Stimulated activated CD8-positive, alpha-beta memory T cell treated with anti-CD3 and anti-CD28 coated beads, Interleukin-4, amount 100 ng/mL, for 24 hours (primary cell): ENCODE data around the gene NUP50.

ENCODE experiments used
- DNase-seq: peaks from one replicate; pipeline ENCODE4 v3.0.0-alpha.2; 2020; ENCODE audit warnings: low read depth

The NUP50 gene

GRCh38 chr22:45210577-45210976, 46.9 kb downstream of the NUP50 start:
- no peak for DNase-seq

GRCh38 chr22:45210991-45211390, 47.3 kb downstream of the NUP50 start:
- DNase-seq: no peak

GRCh38 chr22:45211435-45211834, 47.7 kb downstream of the NUP50 start:
- DNase-seq: no peak

DNA sequence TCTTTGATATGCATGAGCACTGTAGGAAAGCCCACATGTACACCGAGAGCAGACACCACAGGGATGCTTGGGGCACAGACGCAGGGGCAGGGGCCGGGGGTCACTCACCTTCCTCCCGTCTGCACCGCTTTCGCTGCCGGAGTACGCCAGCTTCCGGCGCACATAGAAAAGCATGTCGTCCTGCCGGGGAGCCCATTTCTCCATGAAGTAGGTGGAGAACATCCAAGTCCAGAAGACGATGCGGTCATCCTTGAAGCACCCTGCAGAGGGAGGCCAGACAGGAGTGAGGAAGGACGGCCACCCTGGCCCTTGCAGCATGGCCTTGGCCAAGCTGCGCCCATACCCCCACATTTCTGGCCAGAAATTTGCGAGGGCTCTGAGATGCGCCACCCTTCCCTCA, 48.1 kb downstream of the NUP50 start:
- no peak for DNase-seq

DNA sequence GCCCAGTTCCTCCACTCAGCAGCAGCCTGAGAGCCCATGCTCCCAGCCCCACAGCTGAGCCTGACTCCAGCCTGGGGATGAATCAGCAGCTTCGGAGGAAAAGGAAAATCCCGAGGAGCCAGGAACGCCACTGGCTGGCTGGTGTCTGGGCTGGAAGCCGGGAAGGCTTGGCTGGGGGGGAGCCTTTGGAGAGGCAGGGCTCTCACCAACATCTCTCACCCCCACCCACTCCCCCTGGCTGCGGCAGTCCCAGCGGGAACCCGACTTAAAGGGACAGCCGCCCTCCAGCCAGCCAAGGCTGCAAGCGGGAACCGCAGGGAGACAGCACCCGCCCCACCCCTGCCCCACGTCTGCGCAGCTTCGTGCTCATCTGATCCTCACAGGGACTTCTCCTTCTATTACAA, 48.6 kb downstream of the NUP50 start:
- DNase-seq: no peak

DNA sequence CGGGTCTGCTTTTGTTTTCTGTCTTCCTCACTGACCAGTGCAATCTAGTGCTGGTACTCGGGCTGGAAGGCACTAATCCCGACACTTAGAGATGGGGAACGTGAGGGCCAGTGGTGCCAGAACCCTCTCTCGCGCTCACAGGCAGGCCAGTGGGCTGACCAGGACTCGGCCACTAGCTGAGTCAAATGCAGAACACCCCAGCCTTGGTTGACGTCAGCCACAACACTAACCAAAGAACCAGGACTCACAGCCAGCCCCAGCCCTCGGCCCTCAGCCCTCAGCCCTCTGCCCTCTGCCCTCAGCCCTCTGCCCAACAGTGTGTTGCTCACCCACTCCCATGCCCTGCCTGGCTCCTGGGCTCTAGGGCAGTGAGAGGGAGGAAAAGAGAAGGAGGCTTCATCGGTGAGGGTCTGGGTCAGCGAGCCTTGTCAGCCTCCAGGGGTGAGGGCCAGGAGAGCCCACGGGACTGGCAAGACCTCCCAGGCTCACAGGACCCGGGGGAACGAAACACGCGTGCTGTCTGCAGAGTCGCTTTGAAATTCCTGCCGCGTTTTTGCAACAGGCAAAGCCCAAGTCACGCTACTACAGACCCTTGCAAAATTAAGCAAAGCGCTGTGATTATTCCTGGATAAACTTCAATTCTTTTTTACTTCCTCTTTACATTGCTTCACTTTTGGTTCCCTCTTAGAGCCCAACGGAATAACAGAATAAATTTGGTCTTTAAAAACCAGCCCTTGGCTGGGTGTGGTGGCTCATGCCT, 49.4 kb downstream of the NUP50 start:
- no peak for DNase-seq

- DNase-seq: no peak
Observed at GRCh38 chr22:45216133-45217003, 52.6 kb downstream of the NUP50 start.

DNA sequence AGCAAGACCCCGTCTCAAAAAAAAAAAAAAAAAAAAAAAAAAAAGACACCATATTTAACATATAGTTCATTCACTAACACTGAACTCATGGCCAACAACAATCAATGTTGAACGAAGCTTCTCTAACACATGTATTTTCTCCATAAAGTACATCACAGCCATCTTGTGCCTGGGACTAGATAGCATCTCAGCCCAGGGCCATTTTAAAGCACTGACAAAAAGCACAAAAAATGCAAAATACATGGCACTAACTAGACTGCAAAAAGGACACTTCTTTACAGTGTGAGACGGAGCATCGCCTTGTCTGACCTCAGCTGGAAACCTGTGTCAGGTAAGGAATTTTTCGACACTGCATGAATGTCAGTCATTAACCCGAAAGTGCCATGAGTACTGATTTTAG, 53.6 kb downstream of the NUP50 start:
- DNase-seq: no peak

- DNase-seq: no peak
Observed at GRCh38 chr22:45217806-45218205, 54.1 kb downstream of the NUP50 start.

DNA sequence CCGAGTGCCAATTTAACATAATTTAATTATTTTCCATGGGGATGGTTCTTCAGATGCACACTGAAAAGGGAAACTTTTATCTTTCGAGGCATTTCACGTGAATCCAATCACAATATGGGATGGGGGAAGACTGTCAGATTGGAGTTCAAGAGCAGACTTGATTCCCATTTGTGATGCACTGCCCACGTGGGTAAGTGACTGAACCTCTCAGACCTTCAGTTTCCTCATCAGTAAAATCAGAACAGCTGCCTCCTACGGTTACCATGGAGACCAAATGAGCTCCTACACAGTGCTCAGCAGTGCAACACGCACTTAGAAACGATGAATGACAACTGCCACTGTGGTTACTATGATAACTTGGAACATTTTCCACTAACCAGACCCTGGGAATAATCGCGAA, 55.3 kb downstream of the NUP50 start:
- peak; percentile 15 for DNase-seq

DNA sequence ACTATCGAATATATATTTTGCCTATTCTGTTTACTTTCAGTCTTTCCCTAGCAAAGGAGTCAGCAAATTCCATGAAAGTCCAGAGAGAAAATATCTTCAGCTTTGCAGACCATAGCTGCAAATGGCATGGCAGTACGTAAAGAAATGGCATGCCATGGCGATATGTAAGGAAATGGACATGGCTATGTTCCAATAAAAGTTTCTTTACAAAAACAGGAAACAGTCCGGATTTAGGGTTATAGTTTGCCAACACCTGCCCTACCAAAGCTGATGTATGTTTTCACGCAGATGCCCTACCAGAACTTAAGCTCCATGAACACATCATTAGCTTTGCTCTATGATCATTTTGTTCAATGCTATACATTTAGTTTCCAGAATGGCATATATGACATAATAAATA, 57.5 kb downstream of the NUP50 start:
- no peak for DNase-seq

- DNase-seq: no peak
Observed at GRCh38 chr22:45223304-45224117, 59.8 kb downstream of the NUP50 start.

- DNase-seq: no peak
Observed at GRCh38 chr22:45224331-45224730, 60.6 kb downstream of the NUP50 start.

- no peak for DNase-seq
Observed at GRCh38 chr22:45224988-45225731, 61.4 kb downstream of the NUP50 start.

GRCh38 chr22:45225732-45226502, 62.2 kb downstream of the NUP50 start:
- DNase-seq: no peak

GRCh38 chr22:45226503-45227186, 62.9 kb downstream of the NUP50 start:
- DNase-seq: no peak

- no peak for DNase-seq
Observed at GRCh38 chr22:45227645-45228400, 64.1 kb downstream of the NUP50 start.

GRCh38 chr22:45228401-45228754, 64.7 kb downstream of the NUP50 start:
- DNase-seq: no peak

GRCh38 chr22:45229181-45229580, 65.5 kb downstream of the NUP50 start:
- no peak for DNase-seq
